ENCODE data around the gene OCA2.
"Not testable (repeated sequence)": the region's sequence is repeated elsewhere in the genome, so short reads cannot be mapped to it uniquely, and the experiment has no call there.

Gene OCA2

GRCh38 chr15:27770086-27770607 lies 329.0 kb downstream of the OCA2 start:
- DNase-seq (ENCODE audit: low spot score) = no peak

- no peak for DNase-seq (ENCODE audit: low spot score)
Measured at GRCh38 chr15:27769652-27770051, 329.5 kb downstream of the OCA2 start.

GRCh38 chr15:27768732-27769475 lies 330.2 kb downstream of the OCA2 start:
- DNase-seq (ENCODE audit: low spot score) = peak; percentile 6

GRCh38 chr15:27767918-27768640 lies 331.0 kb downstream of the OCA2 start:
- DNase-seq (ENCODE audit: low spot score) = no peak

- DNase-seq (ENCODE audit: low spot score) = not testable (repeated sequence)
Measured at GRCh38 chr15:27767430-27767829, 331.7 kb downstream of the OCA2 start.

GRCh38 chr15:27764339-27764738 lies 334.8 kb downstream of the OCA2 start:
- DNase-seq (ENCODE audit: low spot score) = no peak

- DNase-seq (ENCODE audit: low spot score) = no peak
Measured at GRCh38 chr15:27763514-27763913, 335.6 kb downstream of the OCA2 start.

- no peak for DNase-seq (ENCODE audit: low spot score)
Measured at GRCh38 chr15:27762471-27762870, 336.6 kb downstream of the OCA2 start.

- no peak for DNase-seq (ENCODE audit: low spot score)
Measured at GRCh38 chr15:27757052-27757451, 342.1 kb downstream of the OCA2 start.

GRCh38 chr15:27752691-27753090 lies 346.4 kb downstream of the OCA2 start:
- no peak for DNase-seq (ENCODE audit: low spot score)

- DNase-seq (ENCODE audit: low spot score) = no peak
Measured at GRCh38 chr15:27747997-27748396, 351.1 kb downstream of the OCA2 start.

GRCh38 chr15:27746401-27746955 lies 352.6 kb downstream of the OCA2 start:
- no peak for DNase-seq (ENCODE audit: low spot score)

- DNase-seq (ENCODE audit: low spot score) = peak; percentile 16
Measured at GRCh38 chr15:27744641-27745040, 354.5 kb downstream of the OCA2 start.

GRCh38 chr15:27743638-27744037 lies 355.5 kb downstream of the OCA2 start:
- DNase-seq (ENCODE audit: low spot score) = no peak

GRCh38 chr15:27742751-27743477 lies 356.2 kb downstream of the OCA2 start:
- DNase-seq (ENCODE audit: low spot score) = no peak

- DNase-seq (ENCODE audit: low spot score) = no peak
Measured at GRCh38 chr15:27741226-27741860, 357.8 kb downstream of the OCA2 start.

GRCh38 chr15:27734785-27735495 lies 364.2 kb downstream of the OCA2 start:
- DNase-seq (ENCODE audit: low spot score) = no peak

- no peak for DNase-seq (ENCODE audit: low spot score)
Measured at GRCh38 chr15:27731776-27732175, 367.3 kb downstream of the OCA2 start.

- no peak for DNase-seq (ENCODE audit: low spot score)
Measured at GRCh38 chr15:27730868-27731267, 368.2 kb downstream of the OCA2 start.

GRCh38 chr15:27725731-27726130 lies 373.4 kb downstream of the OCA2 start:
- DNase-seq (ENCODE audit: low spot score) = no peak

- no peak for DNase-seq (ENCODE audit: low spot score)
Measured at GRCh38 chr15:27723821-27724220, 375.3 kb downstream of the OCA2 start.
